Hematopoietic multipotent progenitor cell treated with erythropoietin and hydrocortisone succinate and interleukin-3 and kit ligand, for 17 days (in vitro differentiated cells): ENCODE results near the gene SAP25.
"Not testable (repeated sequence)": the region's sequence is repeated elsewhere in the genome, so short reads cannot be mapped to it uniquely, and the experiment has no call there.

Source experiments
- DNase-seq: peaks from one replicate; pipeline ENCODE4 v3.0.0-alpha.2; 2015; ENCODE audit warnings: low spot score

The SAP25 gene

GRCh38 chr7:100561491-100562194 is 12.1 kb downstream of the SAP25 start:
- no peak for DNase-seq

GRCh38 chr7:100559127-100559526 is 14.6 kb downstream of the SAP25 start:
- DNase-seq: no peak

- peak; percentile 71 for DNase-seq
These were observed 17.2 kb downstream of the SAP25 start for GRCh38 chr7:100556541-100556940.

- no peak for DNase-seq
These were observed 18.0 kb downstream of the SAP25 start for GRCh38 chr7:100555701-100556100.

- DNase-seq: no peak
These were observed 20.7 kb downstream of the SAP25 start for GRCh38 chr7:100553032-100553431.

GRCh38 chr7:100552532-100552931 is 21.2 kb downstream of the SAP25 start:
- no peak for DNase-seq

GRCh38 chr7:100548446-100548845 is 25.3 kb downstream of the SAP25 start:
- not testable (repeated sequence) for DNase-seq

- no peak for DNase-seq
These were observed 25.8 kb downstream of the SAP25 start for GRCh38 chr7:100547872-100548271.

GRCh38 chr7:100546926-100547800 is 26.5 kb downstream of the SAP25 start:
- DNase-seq: no peak

- DNase-seq: no peak
These were observed 27.4 kb downstream of the SAP25 start for GRCh38 chr7:100546129-100546925.

- DNase-seq: no peak
These were observed 28.2 kb downstream of the SAP25 start for GRCh38 chr7:100545360-100546128.

GRCh38 chr7:100544967-100545359 is 28.7 kb downstream of the SAP25 start:
- no peak for DNase-seq

- DNase-seq: no peak
These were observed 29.3 kb downstream of the SAP25 start for GRCh38 chr7:100544386-100544785.

- DNase-seq: no peak
These were observed 30.1 kb downstream of the SAP25 start for GRCh38 chr7:100543586-100543985.

- not testable (repeated sequence) for DNase-seq
These were observed 32.4 kb downstream of the SAP25 start for GRCh38 chr7:100541309-100541708.

GRCh38 chr7:100540073-100540723 is 33.5 kb downstream of the SAP25 start:
- DNase-seq: no peak

GRCh38 chr7:100539436-100540006 is 34.2 kb downstream of the SAP25 start:
- no peak for DNase-seq

- peak; percentile 99 for DNase-seq
These were observed 34.9 kb downstream of the SAP25 start, which contains the start of gene AGFG2 for GRCh38 chr7:100538654-100539435. AGFG2 (plus strand) TSS chr7:100539203; CDS start chr7:100539347, 144 bp downstream.

GRCh38 chr7:100538348-100538653 is 35.4 kb downstream of the SAP25 start:
- DNase-seq: no peak

- not testable (repeated sequence) for DNase-seq
These were observed 37.0 kb downstream of the SAP25 start for GRCh38 chr7:100536695-100537094.
